Omental fat pad (tissue), 4 donors: ENCODE data around the gene RNF227. TPM values are rescaled to one million over a fixed set of nuclear protein-coding genes. Genes with fewer than 3 reads are reported as not detected.

Experiments
- small RNA-seq: library from RNA; depleted of rRNA; stranded (forward); fragments of <200 nt; gene quantifications from one replicate; pipeline ENCODE3, GENCODE V24; 2016
- total RNA-seq, 4 donors: library from RNA; depleted of rRNA; stranded (reverse); fragments of >200 nt; gene quantifications; one replicate each; pipeline ENCODE4 v1.1.0, GENCODE V29; 2016

The RNF227 gene
- total RNA-seq, 4 donors from 2014 or later, result 4.1 to 19.1 (median 9.7) TPM

Small RNA genes lying within 50 kb of the gene (small RNA-seq; reads per million reads assigned to genes)
- 2.2 reads per million, percentile 45 among the genes with 10 or more reads in this experiment for gene SCARNA21

Other genes with a start within 250 kb of the RNF227 start
- 10 to 100 TPM; 18.1 to 26.3 (median 19.3) TPM for gene TP53, start 228.8 kb downstream of the RNF227 start, total RNA-seq
- gene WRAP53, start 227.8 kb downstream of the RNF227 start, total RNA-seq, result 1 to 10 TPM; 3.5 to 6.8 (median 4.3) TPM
- 1 to 10 TPM in 3 of 4 donors, under 1 TPM in 1; 0.47 to 4.3 (median 2.4) TPM for gene EFNB3, start 211.1 kb downstream of the RNF227 start, total RNA-seq
- gene DNAH2, start 198.5 kb downstream of the RNF227 start, total RNA-seq, result under 1 TPM; 0.19 to 0.95 (median 0.65) TPM
- gene KDM6B, start 82.1 kb downstream of the RNF227 start, total RNA-seq, result 10 to 100 TPM in 3 of 4 donors, 1 to 10 TPM in 1; 4.8 to 52.8 (median 34.6) TPM
- 10 to 100 TPM; 20.2 to 99.9 (median 24.6) TPM for gene TMEM88, start 61.2 kb downstream of the RNF227 start, total RNA-seq
- 100 to 1,000 TPM in 1 of 4 donors, 10 to 100 TPM in 3; 61.2 to 209 (median 68.2) TPM for gene NAA38, start 58.7 kb downstream of the RNF227 start, total RNA-seq
- 10 to 100 TPM in 1 of 4 donors, 1 to 10 TPM in 3; 9.0 to 33.5 (median 9.3) TPM for gene CYB5D1, start 58.3 kb downstream of the RNF227 start, total RNA-seq
- gene CHD3, start 27.5 kb downstream of the RNF227 start, total RNA-seq, result 10 to 100 TPM; 47.0 to 77.6 (median 57.3) TPM
- 1 to 10 TPM; 1.6 to 2.9 (median 2.6) TPM for gene KCNAB3, start 13.6 kb upstream of the RNF227 start, total RNA-seq
- gene TRAPPC1, start 15.7 kb upstream of the RNF227 start, total RNA-seq, result 10 to 100 TPM; 30.0 to 73.3 (median 48.3) TPM
- 10 to 100 TPM; 14.8 to 24.7 (median 19.8) TPM for gene CNTROB, start 15.9 kb upstream of the RNF227 start, total RNA-seq
- gene GUCY2D, start 86.3 kb upstream of the RNF227 start, total RNA-seq, result under 1 TPM in 2 of 4 donors, not detected in 2; 0.09 to 0.12 TPM
- 1 to 10 TPM; 3.8 to 9.8 (median 8.2) TPM for gene ALOX15B, start 122.8 kb upstream of the RNF227 start, total RNA-seq
- gene ALOX12B, start 171.4 kb upstream of the RNF227 start, total RNA-seq, result not detected
- gene ALOXE3, start 202.2 kb upstream of the RNF227 start, total RNA-seq, result under 1 TPM in 2 of 4 donors, not detected in 2; 0.09 to 0.24 TPM
- under 1 TPM in 1 of 4 donors, not detected in 3; 0.46 TPM for gene HES7, start 207.8 kb upstream of the RNF227 start, total RNA-seq
- gene PER1, start 236.1 kb upstream of the RNF227 start, total RNA-seq, result 100 to 1,000 TPM in 2 of 4 donors, 10 to 100 TPM in 2; 78.8 to 169 (median 122) TPM
- gene VAMP2, start 246.7 kb upstream of the RNF227 start, total RNA-seq, result 10 to 100 TPM; 16.8 to 42.1 (median 21.2) TPM